ENCODE data around the gene NFIA. TPM values are rescaled to one million over a fixed set of nuclear protein-coding genes. Genes with fewer than 3 reads are reported as not detected.

Gene NFIA
- total RNA-seq, 4 donors from 2014 or later = 134 to 183 (median 148) TPM

- 73% methylated on average over 1 of the region's 1 CpG for WGBS
- H3K9me3 ChIP-seq = peaks cover 0 to 10% (median 4%) of the 10 kb centered on the region in 4 donors
- no peaks in the 10 kb centered on the region for H3K27me3 ChIP-seq
- TF ChIP-seq POLR2AphosphoS5 (IDR thresholded peaks at IDR 0.05) (no peak), POLR2A (IDR thresholded peaks at IDR 0.05; ENCODE audit: low read depth) (no peak), CTCF (IDR thresholded peaks at IDR 0.05) (no peak), EP300 (IDR thresholded peaks at IDR 0.05) (no peak)
- H3K36me3 ChIP-seq = no peaks in the 10 kb centered on the region
- peak overlapping the region in 1 of 4 donors; percentile 43 for H3K27ac ChIP-seq (replicated peaks in 1 of 4)
- intact Hi-C loops (cut with DNase I) = no loop called here
- H3K4me3 ChIP-seq = no peak overlapping the region
- no peak for DNase-seq (ENCODE audit: extremely low spot score)
- peaks cover 27 to 55% (median 42%) of the 10 kb centered on the region in 4 donors for H3K4me1 ChIP-seq
These were observed 28.2 kb downstream of the NFIA start for GRCh38 chr1:61110554-61110953.

DNA sequence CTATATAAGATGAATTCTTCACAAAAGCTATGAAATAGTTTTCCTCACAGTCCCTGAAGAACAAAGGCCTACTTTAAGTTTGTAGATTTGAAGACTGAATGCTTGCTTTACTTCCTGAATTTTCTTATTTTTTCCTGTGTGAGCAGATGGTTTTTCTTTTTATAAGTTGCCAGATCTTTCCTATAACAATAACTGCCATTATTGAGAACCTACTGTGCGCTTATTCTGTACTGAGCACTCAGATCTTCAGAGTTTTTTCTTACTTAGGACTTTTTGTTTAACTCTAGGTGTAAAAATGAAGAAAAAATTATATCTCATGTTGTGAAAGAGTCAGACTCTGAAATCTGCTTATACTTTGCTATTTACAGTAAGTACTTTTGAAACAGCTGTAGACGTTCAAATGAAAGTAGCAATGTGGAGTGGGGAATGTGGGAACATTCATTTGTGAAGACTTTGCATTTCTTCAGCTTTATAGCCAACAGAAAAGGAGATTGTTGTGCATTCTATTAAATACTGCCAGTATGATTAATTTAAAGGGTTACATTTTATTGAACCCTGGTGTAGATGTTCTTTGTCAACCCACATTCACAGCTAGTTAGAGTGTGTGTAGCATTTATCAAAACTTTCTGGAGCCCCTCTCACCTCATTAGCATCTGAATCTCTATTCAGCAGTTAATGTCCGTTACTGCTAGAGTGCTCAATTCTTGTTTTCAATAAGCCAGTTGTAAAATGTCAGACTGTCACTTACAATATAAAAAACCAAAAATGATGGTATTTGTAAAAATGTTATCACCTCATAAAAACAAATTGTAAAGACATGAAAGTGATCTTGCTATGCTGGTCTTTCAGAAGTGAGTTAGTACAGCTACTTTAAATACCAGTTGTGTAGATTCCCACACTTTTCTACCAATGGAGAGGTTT, 29.0 kb downstream of the NFIA start:
- intact Hi-C loops (cut with DNase I) = no loop called here
- Histone ChIP-seq H3K4me1 (peaks cover 34 to 60% (median 49%) of the 10 kb centered on the region in 4 donors), H3K27me3 (no peaks in the 10 kb centered on the region), H3K9me3 (peaks cover 0 to 10% (median 4%) of the 10 kb centered on the region in 4 donors), H3K27ac (replicated peaks in 1 of 4) (peak overlapping the region; percentile 22 to 43 (median 38)), H3K36me3 (no peaks in the 10 kb centered on the region), H3K4me3 (peak overlapping the region in 1 of 4 donors; percentile 10)
- 30% methylated on average over 3 of the region's 3 CpGs for WGBS
- DNase-seq (ENCODE audit: extremely low spot score) = no peak
- TF ChIP-seq EP300 (IDR thresholded peaks at IDR 0.05) (no peak), POLR2AphosphoS5 (IDR thresholded peaks at IDR 0.05) (no peak), POLR2A (IDR thresholded peaks at IDR 0.05; ENCODE audit: low read depth) (no peak), CTCF (IDR thresholded peaks at IDR 0.05) (no peak)

DNA sequence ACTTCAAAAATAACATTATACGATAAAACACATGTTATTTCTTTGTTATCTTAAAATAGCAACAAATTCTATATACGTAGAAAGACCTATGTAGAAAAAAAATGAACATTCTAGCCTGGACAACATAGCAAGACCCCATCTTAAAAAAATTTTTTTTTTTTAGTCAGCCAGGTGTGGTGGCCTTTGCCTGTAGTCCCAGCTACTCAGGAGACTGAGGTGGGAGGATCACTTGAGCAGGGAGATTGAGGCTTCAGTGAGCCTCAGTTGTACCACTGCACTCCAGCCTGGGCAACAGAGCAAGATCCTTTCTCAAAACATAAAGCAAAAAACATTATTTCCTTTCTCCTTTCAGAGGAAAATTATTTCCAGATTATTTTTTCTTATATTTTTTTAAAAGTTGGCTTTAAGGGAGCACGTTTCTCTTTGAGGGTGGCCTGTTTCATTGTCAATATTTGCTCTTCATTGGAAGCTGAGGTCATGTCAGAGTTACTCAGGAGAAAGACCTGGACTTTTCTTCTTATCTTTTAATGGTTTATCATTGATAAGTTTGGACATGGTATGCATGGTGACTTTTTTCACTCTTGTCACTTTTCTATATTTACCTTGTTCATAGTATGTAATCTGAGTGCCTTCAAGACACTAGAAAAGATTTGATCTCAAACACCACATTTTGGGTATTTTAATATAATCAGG, 32.0 kb downstream of the NFIA start:
- no peaks in the 10 kb centered on the region for H3K9me3 ChIP-seq
- WGBS = 93% methylated on average over 3 of the region's 3 CpGs
- H3K4me1 ChIP-seq = peaks cover 59 to 82% (median 70%) of the 10 kb centered on the region in 4 donors
- H3K36me3 ChIP-seq = no peaks in the 10 kb centered on the region
- TF ChIP-seq POLR2A (IDR thresholded peaks at IDR 0.05; ENCODE audit: low read depth) (no peak), EP300 (IDR thresholded peaks at IDR 0.05) (no peak), POLR2AphosphoS5 (IDR thresholded peaks at IDR 0.05) (no peak)
- intact Hi-C loops (cut with DNase I) = no loop called here
- no peak overlapping the region for H3K27ac ChIP-seq (replicated peaks in 1 of 4)
- H3K27me3 ChIP-seq = no peaks in the 10 kb centered on the region
- no peak for DNase-seq (ENCODE audit: extremely low spot score)
- no peak overlapping the region for H3K4me3 ChIP-seq

DNA sequence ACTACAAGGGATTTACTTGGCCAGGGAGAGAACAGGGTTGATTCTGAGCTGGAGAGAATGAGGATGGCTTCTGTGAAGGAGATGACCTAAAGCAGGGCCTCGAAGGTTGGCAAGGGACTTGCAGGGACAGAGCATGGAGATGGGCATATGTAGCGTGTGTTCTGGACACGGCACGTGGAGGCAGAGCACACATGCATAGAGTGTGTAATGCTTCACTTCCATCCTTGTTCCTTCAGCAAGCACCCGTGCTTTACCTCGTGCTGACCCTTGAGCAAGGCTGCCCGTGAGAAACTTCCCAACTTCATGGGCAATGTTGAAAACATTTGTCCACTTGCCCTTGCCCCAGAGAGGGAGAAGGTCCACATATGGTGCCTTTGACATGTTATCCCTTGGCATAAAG, 33.1 kb downstream of the NFIA start:
- intact Hi-C loops (cut with DNase I) = no loop called here

More for the DNA sequence above, 33.1 kb downstream of the NFIA start:
- peak overlapping the region in 1 of 4 donors; percentile 43 for H3K27ac ChIP-seq (replicated peaks in 1 of 4)
- TF ChIP-seq POLR2AphosphoS5 (IDR thresholded peaks at IDR 0.05) (no peak), CTCF (IDR thresholded peaks at IDR 0.05) (no peak), EP300 (IDR thresholded peaks at IDR 0.05) (no peak), POLR2A (IDR thresholded peaks at IDR 0.05; ENCODE audit: low read depth) (no peak)
- peaks cover 67 to 83% (median 71%) of the 10 kb centered on the region in 4 donors for H3K4me1 ChIP-seq
- H3K9me3 ChIP-seq = no peaks in the 10 kb centered on the region
- no peak overlapping the region for H3K4me3 ChIP-seq
- no peaks in the 10 kb centered on the region for H3K36me3 ChIP-seq
- no peaks in the 10 kb centered on the region for H3K27me3 ChIP-seq
- 84% methylated on average over 6 of the region's 7 CpGs for WGBS
- no peak for DNase-seq (ENCODE audit: extremely low spot score)

Measured in esophagus muscularis mucosa (tissue), 4 donors.